Endodermal cell (in vitro differentiated cells): Measurements from ENCODE around the gene RTEL1. TPM values are rescaled to one million over a fixed set of nuclear protein-coding genes. Genes with fewer than 3 reads are reported as not detected.

Experiments used
- DNase-seq: peaks from one replicate; pipeline ENCODE4 v3.0.0-alpha.2; 2017
- H3K27ac ChIP-seq: 2 replicates; pipeline ENCODE4 v1.5.1; 2013; ENCODE audit warnings: mild to moderate bottlenecking, low read depth, low read length, moderate library complexity
- H3K27me3 ChIP-seq: 2 replicates; pipeline ENCODE4 v1.6.1; 2013; ENCODE audit warnings: mild to moderate bottlenecking, low read length, moderate library complexity; ENCODE audit not compliant: insufficient read depth, control insufficient read depth, poor library complexity, severe bottlenecking
- H3K36me3 ChIP-seq: 2 replicates; pipeline ENCODE4 v1.7.0; 2013; ENCODE audit warnings: mild to moderate bottlenecking, low read length, moderate library complexity; ENCODE audit not compliant: control insufficient read depth, insufficient read depth
- H3K4me1 ChIP-seq: one replicate; pipeline ENCODE4 v1.7.0; 2013; ENCODE audit warnings: low read length; ENCODE audit not compliant: control insufficient read depth, insufficient read depth
- H3K4me3 ChIP-seq: 2 replicates; pipeline ENCODE4 v1.5.1; 2013; ENCODE audit warnings: mild to moderate bottlenecking, low read length, moderate library complexity
- H3K9ac ChIP-seq: 2 replicates; pipeline ENCODE4 v1.6.1; 2013; ENCODE audit warnings: mild to moderate bottlenecking, low read length, moderate library complexity; ENCODE audit not compliant: poor library complexity, severe bottlenecking; ENCODE audit errors: extremely low read depth
- H3K9me3 ChIP-seq: 2 replicates; pipeline ENCODE4 v1.6.1; 2013; ENCODE audit warnings: mild to moderate bottlenecking, low read length, moderate library complexity; ENCODE audit not compliant: control insufficient read depth
- H3K27ac Mint-ChIP-seq: 2 replicates; pipeline ENCODE4 v1.8.0; 2020; ENCODE audit warnings: mixed read lengths
- H3K27me3 Mint-ChIP-seq: 2 replicates; pipeline ENCODE4 v1.8.0; 2021; ENCODE audit warnings: mild to moderate bottlenecking, mixed read lengths; ENCODE audit not compliant: insufficient read depth
- H3K36me3 Mint-ChIP-seq: 2 replicates; pipeline ENCODE4 v1.8.0; 2020; ENCODE audit warnings: low read depth, mixed read lengths
- H3K4me1 Mint-ChIP-seq: 2 replicates; pipeline ENCODE4 v1.8.0; 2020; ENCODE audit warnings: mixed read lengths
- H3K4me3 Mint-ChIP-seq: 2 replicates; pipeline ENCODE4 v1.8.0; 2020; ENCODE audit warnings: mild to moderate bottlenecking, moderate library complexity, mixed read lengths
- H3K9me3 Mint-ChIP-seq: 2 replicates; pipeline ENCODE4 v1.8.0; 2020; ENCODE audit warnings: mild to moderate bottlenecking, mixed read lengths
- WGBS, 2 experiments: methylation state at CpG; one replicate each; pipeline versions ENCODE4 v1.1.5 to v1.1.7; 2013; ENCODE audit warnings: missing lambda C conversion rate in 2 of 2, mixed read lengths in 1 of 2; ENCODE audit not compliant: insufficient coverage in 1 of 2, insufficient read length in 1 of 2; 5-methylcytosine and 5-hydroxymethylcytosine counted together
- total RNA-seq, 2 donors: library from RNA; stranded (reverse); fragmentation: NEBNext Ultra II Directional in 1 of 2; extraction: Animal tissue kit (Norgen Biotek cat#: 25700) in 1 of 2; gene quantifications; 2 replicates in 1 of 2; 3 replicates in 1 of 2; pipeline ENCODE4 v1.2.1, GENCODE V29; 2021
- TF ChIP-seq, protein P1 (sequence below): fragments of 200-600 bp; sonication (generic); conservative IDR thresholded peaks from 2 replicates; pipeline ENCODE4 v1.5.0; 2021; ENCODE audit warnings: antibody characterized with exemption, mild to moderate bottlenecking

Gene RTEL1
- total RNA-seq, 2 donors from 2014 or later, result 33.9 to 36.7 TPM

DNA sequence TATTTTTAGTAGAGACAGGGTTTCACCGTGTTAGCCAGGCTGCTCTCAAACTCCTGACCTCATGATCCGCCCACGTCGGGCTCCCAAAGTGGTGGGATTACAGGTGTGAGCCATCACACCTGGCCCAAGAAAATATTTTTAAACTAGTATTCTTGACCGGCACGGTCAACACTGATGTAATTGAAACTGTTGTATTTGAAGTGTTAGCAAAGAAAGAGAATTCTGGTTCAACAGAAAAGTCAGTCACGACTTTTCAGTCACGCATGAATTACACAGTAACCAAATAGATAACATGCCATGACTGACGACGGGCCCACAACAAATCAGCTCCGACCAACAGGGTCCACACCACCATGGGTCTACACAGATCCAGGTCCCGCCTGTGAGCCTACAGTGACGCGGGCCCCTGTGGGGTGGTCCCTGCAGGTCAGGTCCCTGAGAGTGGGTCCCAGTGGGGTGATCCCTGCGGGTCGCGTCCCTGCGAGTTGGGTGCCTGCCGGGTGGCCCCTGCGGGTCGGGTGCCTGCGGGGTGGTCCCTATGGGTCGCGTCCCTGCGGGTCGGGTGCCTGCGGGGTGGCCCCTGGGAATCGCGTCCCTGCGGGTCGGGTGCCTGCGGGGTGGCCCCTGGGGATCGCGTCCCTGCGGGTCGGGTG is 32.2 kb upstream of the RTEL1 start:
- no peaks in the 10 kb centered on the region for H3K9me3 Mint-ChIP-seq
- DNase-seq, result peak; percentile 68
- H3K27ac Mint-ChIP-seq, result peak overlapping the region; percentile 88
- Histone ChIP-seq H3K9ac (peak overlapping the region; percentile 80), H3K9me3 (no peaks in the 10 kb centered on the region), H3K36me3 (no peaks in the 10 kb centered on the region), H3K27ac (peak overlapping the region; percentile 51), H3K27me3 (no peaks in the 10 kb centered on the region), H3K4me3 (peak overlapping the region; percentile 83), H3K4me1 (no peaks in the 10 kb centered on the region)
- peaks cover 9% of the 10 kb centered on the region for H3K4me1 Mint-ChIP-seq
- H3K27me3 Mint-ChIP-seq, result no peaks in the 10 kb centered on the region
- TF ChIP-seq, protein P1, sequence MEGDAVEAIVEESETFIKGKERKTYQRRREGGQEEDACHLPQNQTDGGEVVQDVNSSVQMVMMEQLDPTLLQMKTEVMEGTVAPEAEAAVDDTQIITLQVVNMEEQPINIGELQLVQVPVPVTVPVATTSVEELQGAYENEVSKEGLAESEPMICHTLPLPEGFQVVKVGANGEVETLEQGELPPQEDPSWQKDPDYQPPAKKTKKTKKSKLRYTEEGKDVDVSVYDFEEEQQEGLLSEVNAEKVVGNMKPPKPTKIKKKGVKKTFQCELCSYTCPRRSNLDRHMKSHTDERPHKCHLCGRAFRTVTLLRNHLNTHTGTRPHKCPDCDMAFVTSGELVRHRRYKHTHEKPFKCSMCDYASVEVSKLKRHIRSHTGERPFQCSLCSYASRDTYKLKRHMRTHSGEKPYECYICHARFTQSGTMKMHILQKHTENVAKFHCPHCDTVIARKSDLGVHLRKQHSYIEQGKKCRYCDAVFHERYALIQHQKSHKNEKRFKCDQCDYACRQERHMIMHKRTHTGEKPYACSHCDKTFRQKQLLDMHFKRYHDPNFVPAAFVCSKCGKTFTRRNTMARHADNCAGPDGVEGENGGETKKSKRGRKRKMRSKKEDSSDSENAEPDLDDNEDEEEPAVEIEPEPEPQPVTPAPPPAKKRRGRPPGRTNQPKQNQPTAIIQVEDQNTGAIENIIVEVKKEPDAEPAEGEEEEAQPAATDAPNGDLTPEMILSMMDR, result no peak
- H3K4me3 Mint-ChIP-seq, result peak overlapping the region; percentile 60
- H3K36me3 Mint-ChIP-seq, result peaks cover 12% of the 10 kb centered on the region
- 27 to 74% methylated on average over 7 to 35 of the region's 36 CpGs for WGBS, 2 experiments

DNA sequence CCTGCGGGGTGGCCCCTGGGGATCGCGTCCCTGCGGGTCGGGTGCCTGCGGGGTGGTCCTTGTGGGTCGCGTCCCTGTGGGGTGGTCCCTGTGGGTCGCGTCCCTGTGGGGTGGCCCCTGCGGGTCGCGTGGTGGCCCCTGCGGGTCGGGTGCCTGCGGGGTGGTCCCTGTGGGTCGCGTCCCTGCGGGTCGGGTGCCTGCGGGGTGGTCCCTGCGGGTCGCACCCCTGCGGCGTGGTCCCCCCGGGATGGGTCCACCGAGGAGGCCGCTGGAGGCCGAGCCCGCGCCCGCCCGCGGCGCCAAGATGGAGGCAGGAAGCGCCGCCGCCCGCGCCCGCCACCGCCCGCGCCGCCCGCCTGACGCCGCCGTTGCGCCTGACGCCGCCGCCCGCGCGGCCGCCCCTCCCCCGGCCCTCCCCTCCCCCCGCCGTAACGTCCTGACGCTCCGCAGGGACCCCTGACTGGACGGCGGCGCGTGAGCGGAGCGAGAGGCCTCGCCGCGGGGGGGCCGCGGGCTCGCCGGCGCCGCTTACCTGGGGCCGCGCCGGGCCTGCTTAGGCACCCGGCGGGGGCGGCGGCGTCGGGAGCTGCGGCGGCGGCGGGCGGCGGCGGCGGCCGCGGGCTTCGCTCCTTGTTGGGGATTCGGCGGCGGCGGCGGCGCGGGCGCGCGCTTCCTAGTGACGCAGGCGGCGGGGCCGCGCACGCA is 31.5 kb upstream of the RTEL1 start, which contains the start of gene GMEB2:
Gene GMEB2 (minus strand): TSS at position 678 of the 705 bp plus-strand sequence. CDS start 7,704 bp downstream, outside the sequence.
- peak; percentile 90 for DNase-seq
- peak within 1 kb of the TSS; percentile 60 for H3K4me3 Mint-ChIP-seq
- H3K27ac Mint-ChIP-seq, result peak within 1 kb of the TSS; percentile 88
- H3K9me3 Mint-ChIP-seq, result no peaks in the 10 kb centered on the region
- Histone ChIP-seq H3K9me3 (no peaks in the 10 kb centered on the region), H3K4me3 (peak within 1 kb of the TSS; percentile 85), H3K36me3 (no peaks in the 10 kb centered on the region), H3K4me1 (no peaks in the 10 kb centered on the region), H3K9ac (peak within 1 kb of the TSS; percentile 80), H3K27me3 (no peaks in the 10 kb centered on the region), H3K27ac (peak within 1 kb of the TSS; percentile 58)
- peaks cover 9% of the 10 kb centered on the region for H3K36me3 Mint-ChIP-seq
- TF ChIP-seq, protein P1, result no peak
- WGBS, 2 experiments, result 0% methylated on average over 25 to 113 of the region's 114 CpGs
- no peaks in the 10 kb centered on the region for H3K27me3 Mint-ChIP-seq
- peaks cover 6% of the 10 kb centered on the region for H3K4me1 Mint-ChIP-seq

DNA sequence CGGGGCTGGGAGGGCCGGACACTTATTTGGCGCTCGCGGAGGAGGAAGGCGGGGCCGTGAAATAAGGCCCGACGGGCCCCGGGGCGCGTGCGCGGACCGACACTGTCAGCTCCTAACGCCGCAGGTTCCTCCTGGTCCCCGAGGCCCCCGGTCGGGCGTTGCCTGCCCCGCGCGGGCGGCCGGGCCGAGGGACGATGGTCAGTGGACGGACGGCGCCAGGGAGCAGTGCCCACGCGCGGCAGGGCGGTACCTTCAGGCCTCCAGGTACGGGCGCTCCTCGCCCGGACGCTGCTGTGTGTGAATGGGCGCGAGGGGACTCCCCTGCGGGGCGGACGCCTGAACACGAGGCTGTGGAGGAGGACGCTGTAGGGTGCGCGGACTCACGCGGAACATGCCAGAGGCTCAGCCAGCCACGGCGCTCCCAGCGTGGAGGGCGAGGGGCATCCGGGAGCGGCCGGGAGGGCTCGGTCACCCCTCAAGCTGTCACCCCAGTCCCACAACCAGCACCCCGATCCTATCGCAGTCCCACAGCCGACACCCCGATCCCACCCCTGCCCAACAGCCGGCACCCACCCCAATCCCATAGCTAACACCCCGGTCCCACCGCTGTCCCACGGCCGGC is 30.9 kb upstream of the RTEL1 start:
- Histone ChIP-seq H3K9ac (peak overlapping the region; percentile 68), H3K4me1 (no peaks in the 10 kb centered on the region), H3K9me3 (no peaks in the 10 kb centered on the region), H3K36me3 (no peaks in the 10 kb centered on the region), H3K4me3 (peak overlapping the region; percentile 85), H3K27ac (no peak overlapping the region), H3K27me3 (no peaks in the 10 kb centered on the region)
- WGBS, 2 experiments, result 0 to 3% methylated on average over 32 to 68 of the region's 68 CpGs
- no peaks in the 10 kb centered on the region for H3K27me3 Mint-ChIP-seq
- H3K9me3 Mint-ChIP-seq, result no peaks in the 10 kb centered on the region
- H3K4me3 Mint-ChIP-seq, result peak overlapping the region; percentile 57
- peak; percentile 96 for DNase-seq
- H3K36me3 Mint-ChIP-seq, result peaks cover 9% of the 10 kb centered on the region
- TF ChIP-seq, protein P1, result no peak
- peaks cover 6% of the 10 kb centered on the region for H3K4me1 Mint-ChIP-seq
- H3K27ac Mint-ChIP-seq, result no peak overlapping the region
